ENCODE results near the gene ZNF611.

DNA sequence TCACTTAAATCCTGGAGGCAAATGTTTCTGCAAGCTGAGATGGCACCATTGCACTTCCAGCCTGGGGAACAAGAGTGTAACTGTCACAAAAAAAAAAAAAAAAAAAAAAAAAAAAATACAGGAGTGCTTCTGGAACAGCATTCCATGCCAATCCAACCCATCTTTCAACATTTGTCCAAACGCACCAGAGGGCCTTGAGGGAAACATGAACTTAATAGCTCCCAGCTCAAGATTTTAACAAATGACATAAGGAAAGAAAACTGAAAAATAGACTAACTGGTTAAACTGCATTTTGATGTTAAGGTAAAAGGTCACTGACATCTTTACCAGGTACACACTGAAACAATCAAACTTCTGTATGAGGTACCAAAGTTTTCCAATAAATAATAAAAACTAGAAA lies 49.0 kb downstream of the ZNF611 start:
- TF ChIP-seq, protein P1, sequence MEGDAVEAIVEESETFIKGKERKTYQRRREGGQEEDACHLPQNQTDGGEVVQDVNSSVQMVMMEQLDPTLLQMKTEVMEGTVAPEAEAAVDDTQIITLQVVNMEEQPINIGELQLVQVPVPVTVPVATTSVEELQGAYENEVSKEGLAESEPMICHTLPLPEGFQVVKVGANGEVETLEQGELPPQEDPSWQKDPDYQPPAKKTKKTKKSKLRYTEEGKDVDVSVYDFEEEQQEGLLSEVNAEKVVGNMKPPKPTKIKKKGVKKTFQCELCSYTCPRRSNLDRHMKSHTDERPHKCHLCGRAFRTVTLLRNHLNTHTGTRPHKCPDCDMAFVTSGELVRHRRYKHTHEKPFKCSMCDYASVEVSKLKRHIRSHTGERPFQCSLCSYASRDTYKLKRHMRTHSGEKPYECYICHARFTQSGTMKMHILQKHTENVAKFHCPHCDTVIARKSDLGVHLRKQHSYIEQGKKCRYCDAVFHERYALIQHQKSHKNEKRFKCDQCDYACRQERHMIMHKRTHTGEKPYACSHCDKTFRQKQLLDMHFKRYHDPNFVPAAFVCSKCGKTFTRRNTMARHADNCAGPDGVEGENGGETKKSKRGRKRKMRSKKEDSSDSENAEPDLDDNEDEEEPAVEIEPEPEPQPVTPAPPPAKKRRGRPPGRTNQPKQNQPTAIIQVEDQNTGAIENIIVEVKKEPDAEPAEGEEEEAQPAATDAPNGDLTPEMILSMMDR (IDR thresholded peaks at IDR 0.05; ENCODE audit: poor library complexity): no peak
- no peak for TF ChIP-seq EZH2phosphoT487 (IDR thresholded peaks at IDR 0.05; ENCODE audit: low read depth, severe bottlenecking, unreplicated experiment)

Measured in hepatocyte (in vitro differentiated cells).